Liver (tissue), 9 donors: ENCODE results near the gene LRRTM4. TPM values are rescaled to one million over a fixed set of nuclear protein-coding genes. Genes with fewer than 3 reads are reported as not detected.

ENCODE experiments used
- DNase-seq: peaks from one replicate; pipeline ENCODE4 v3.0.0-alpha.2; 2017; ENCODE audit warnings: low spot score
- H3K27ac ChIP-seq, 2 donors: one replicate each; pipeline ENCODE4 v1.7.0; 2013; ENCODE audit warnings: inconsistent platforms in 2 of 2, low read length in 2 of 2, control low read depth in 1 of 2, low read depth in 1 of 2, mild to moderate bottlenecking in 1 of 2
- H3K27me3 ChIP-seq, 4 donors: one replicate each; pipeline versions ENCODE4 v1.6.1 to v1.7.0; 2013; ENCODE audit warnings: low read length in 3 of 4, inconsistent platforms in 1 of 4, mild to moderate bottlenecking in 1 of 4, moderate library complexity in 1 of 4; ENCODE audit not compliant: control insufficient read depth in 4 of 4, insufficient read depth in 4 of 4
- H3K36me3 ChIP-seq, 4 donors: one replicate each; pipeline versions ENCODE4 v1.6.1 to v1.7.0; 2013; ENCODE audit warnings: low read length in 3 of 4, mild to moderate bottlenecking in 3 of 4, low read depth in 1 of 4, moderate library complexity in 1 of 4; ENCODE audit not compliant: control insufficient read depth in 4 of 4, insufficient read depth in 3 of 4
- H3K4me1 ChIP-seq, 4 donors: one replicate each; pipeline versions ENCODE4 v1.6.1 to v1.7.0; 2013; ENCODE audit warnings: low read length in 3 of 4, mild to moderate bottlenecking in 3 of 4, moderate library complexity in 1 of 4; ENCODE audit not compliant: control insufficient read depth in 4 of 4, insufficient read depth in 4 of 4
- H3K4me3 ChIP-seq, 3 donors: one replicate each; pipeline versions ENCODE4 v1.6.1 to v1.7.0; 2013; ENCODE audit warnings: low read length in 3 of 3, control low read depth in 1 of 3, low read depth in 1 of 3, mild to moderate bottlenecking in 1 of 3
- H3K9ac ChIP-seq, 2 donors: one replicate each; pipeline ENCODE4 v1.7.0; 2013; ENCODE audit warnings: low read length in 2 of 2, mild to moderate bottlenecking in 2 of 2, moderate library complexity in 2 of 2, control low read depth in 1 of 2, low read depth in 1 of 2
- H3K9me3 ChIP-seq, 4 donors: one replicate each; pipeline versions ENCODE4 v1.6.1 to v1.7.0; 2013; ENCODE audit warnings: low read length in 3 of 4; ENCODE audit not compliant: control insufficient read depth in 4 of 4
- ATF3 ChIP-seq: IDR thresholded peaks from 2 replicates; pipeline ENCODE4 v1.6.1; 2016; ENCODE audit warnings: antibody characterized with exemption
- CTCF ChIP-seq: fragments of 150-350 bp; IDR thresholded peaks from 2 replicates; pipeline ENCODE4 v1.5.1; 2017; ENCODE audit warnings: improper control_type of control experiment, low read depth, low read length; ENCODE audit not compliant: missing input control
- EGR1 ChIP-seq, 2 donors: IDR thresholded peaks; 2 replicates each; pipeline ENCODE4 v1.6.1; 2016 to 2018; ENCODE audit warnings: antibody characterized with exemption in 2 of 2, low read depth in 2 of 2
- FOXA1 ChIP-seq: IDR thresholded peaks from 2 replicates; pipeline ENCODE4 v1.6.1; 2016; ENCODE audit warnings: antibody characterized with exemption
- FOXA2 ChIP-seq: IDR thresholded peaks from 2 replicates; pipeline ENCODE4 v1.6.1; 2016; ENCODE audit warnings: antibody characterized with exemption
- GABPA ChIP-seq, 2 donors: IDR thresholded peaks in 1 of 2; conservative IDR thresholded peaks in 1 of 2; 2 replicates each; pipeline ENCODE4 v1.6.1; 2016; ENCODE audit warnings: antibody characterized with exemption in 2 of 2, mild to moderate bottlenecking in 1 of 2, moderate library complexity in 1 of 2
- HNF4A ChIP-seq, 2 donors: conservative IDR thresholded peaks; 2 replicates each; pipeline ENCODE4 v1.6.1; 2016; ENCODE audit warnings: antibody characterized with exemption in 2 of 2, mild to moderate bottlenecking in 2 of 2
- HNF4G ChIP-seq: IDR thresholded peaks from 2 replicates; pipeline ENCODE4 v1.6.1; 2016; ENCODE audit warnings: antibody characterized with exemption
- JUND ChIP-seq, 2 donors: IDR thresholded peaks; 2 replicates each; pipeline ENCODE4 v1.6.1; 2016; ENCODE audit warnings: antibody characterized with exemption in 2 of 2
- MAX ChIP-seq: IDR thresholded peaks from 2 replicates; pipeline ENCODE4 v1.6.1; 2016; ENCODE audit warnings: antibody characterized with exemption
- RAD21 ChIP-seq, 2 donors: IDR thresholded peaks; 2 replicates each; pipeline ENCODE4 v1.6.1; 2016; ENCODE audit warnings: antibody characterized with exemption in 2 of 2, mild to moderate bottlenecking in 2 of 2
- REST ChIP-seq: IDR thresholded peaks from 2 replicates; pipeline ENCODE4 v1.6.1; 2016; ENCODE audit warnings: antibody characterized with exemption, mild to moderate bottlenecking
- RXRA ChIP-seq, 2 donors: IDR thresholded peaks; 2 replicates each; pipeline ENCODE4 v1.6.1; 2017 to 2018; ENCODE audit warnings: antibody characterized with exemption in 2 of 2, mild to moderate bottlenecking in 1 of 2
- SP1 ChIP-seq: IDR thresholded peaks from 2 replicates; pipeline ENCODE4 v1.6.1; 2018; ENCODE audit warnings: antibody characterized with exemption, mild to moderate bottlenecking
- TAF1 ChIP-seq: conservative IDR thresholded peaks from 2 replicates; pipeline ENCODE4 v1.6.1; 2016; ENCODE audit warnings: antibody characterized with exemption, mild to moderate bottlenecking
- ZBTB33 ChIP-seq: IDR thresholded peaks from 2 replicates; pipeline ENCODE4 v1.6.1; 2016; ENCODE audit warnings: antibody characterized with exemption
- WGBS: extraction: QIAGEN DNeasy Blood & Tissue Kit; methylation state at CpG from one replicate; pipeline ENCODE4 v1.1.7; 2013; 5-methylcytosine and 5-hydroxymethylcytosine counted together
- polyA plus RNA-seq, 2 donors: library from polyadenylated mRNA; stranded (reverse) in 1 of 2; unstranded in 1 of 2; fragments of 200-250 nt in 1 of 2; fragments of >200 nt in 1 of 2; fragmentation: Nextera tagmentation in 1 of 2; extraction: Ambion mirVana in 1 of 2; gene quantifications; one replicate each; pipeline versions ENCODE4 v1.2.1 to v1.2.3, GENCODE V29; 2013 to 2015
- total RNA-seq, 2 donors: library from RNA; depleted of rRNA; stranded (reverse); fragments of >200 nt; gene quantifications; one replicate each; pipeline ENCODE4 v1.2.3, GENCODE V29; 2014
- donor health status: healthy.
- donor health status: healthy.
- donor health status: healthy.
- donor health status: healthy.
- donor health status: healthy.

The LRRTM4 gene
- total and polyA plus RNA-seq, 4 donors: 0.06 to 0.09 (median 0.08) TPM; not detected in 1

GRCh38 chr2:77397763-77398162 lies 124.4 kb downstream of the LRRTM4 start:
- Histone ChIP-seq H3K4me3 (no peak overlapping the region), H3K27ac (no peak overlapping the region), H3K27me3 (no peaks in the 10 kb centered on the region), H3K4me1 (no peaks in the 10 kb centered on the region), H3K9me3 (peaks cover 0 to 2% (median 0%) of the 10 kb centered on the region in 4 donors), H3K9ac (no peak overlapping the region), H3K36me3 (no peaks in the 10 kb centered on the region)
- no peak for DNase-seq
- 59% methylated on average over 2 of the region's 2 CpGs for WGBS
- TF ChIP-seq REST (no peak), ZBTB33 (no peak), TAF1 (no peak)

- TF ChIP-seq TAF1 (no peak), FOXA2 (no peak), JUND (IDR thresholded peaks at IDR 0.05) (no peak), MAX (no peak), EGR1 (IDR thresholded peaks at IDR 0.05; ENCODE audit: low read depth in 2 of 2) (no peak), ATF3 (no peak), HNF4A (conservative IDR thresholded peaks at IDR 0.05) (no peak), GABPA (IDR thresholded peaks at IDR 0.05 in 1 of 2, conservative IDR thresholded peaks at IDR 0.05 in 1 of 2) (no peak), FOXA1 (no peak), SP1 (no peak), ZBTB33 (no peak), RXRA (IDR thresholded peaks at IDR 0.05) (no peak), RAD21 (IDR thresholded peaks at IDR 0.05) (no peak), HNF4G (no peak), CTCF (no peak)
- H3K4me1 ChIP-seq: no peaks in the 10 kb centered on the region
- no peak overlapping the region for H3K9ac ChIP-seq
- no peaks in the 10 kb centered on the region for H3K36me3 ChIP-seq
- no peak overlapping the region for H3K4me3 ChIP-seq
- no peak for DNase-seq
- peaks cover 0 to 2% (median 0%) of the 10 kb centered on the region in 4 donors for H3K9me3 ChIP-seq
- no peaks in the 10 kb centered on the region for H3K27me3 ChIP-seq
- WGBS: 62% methylated on average over 1 of the region's 1 CpG
- no peak overlapping the region for H3K27ac ChIP-seq
Measured at GRCh38 chr2:77395011-77395410, 127.2 kb downstream of the LRRTM4 start.
